GM18505 (cell line): ENCODE measurements around the gene ARPC5L.

Experiments used
- ATAC-seq: cut with Tn5 transposase; IDR thresholded peaks from one replicate; pipeline ENCODE4 v1.9.1; 2021; ENCODE audit not compliant: unreplicated experiment
- POLR2A ChIP-seq: IDR thresholded peaks from 4 replicates; pipeline ENCODE4 v1.6.1; 2011; ENCODE audit warnings: borderline replicate concordance; ENCODE audit not compliant: insufficient read depth, insufficient read length; ENCODE audit errors: extremely low read depth

Gene ARPC5L

GRCh38 chr9:124852121-124852828 lies 9.7 kb upstream of the ARPC5L start:
- ATAC-seq = no peak
- no peak for TF ChIP-seq POLR2A

DNA sequence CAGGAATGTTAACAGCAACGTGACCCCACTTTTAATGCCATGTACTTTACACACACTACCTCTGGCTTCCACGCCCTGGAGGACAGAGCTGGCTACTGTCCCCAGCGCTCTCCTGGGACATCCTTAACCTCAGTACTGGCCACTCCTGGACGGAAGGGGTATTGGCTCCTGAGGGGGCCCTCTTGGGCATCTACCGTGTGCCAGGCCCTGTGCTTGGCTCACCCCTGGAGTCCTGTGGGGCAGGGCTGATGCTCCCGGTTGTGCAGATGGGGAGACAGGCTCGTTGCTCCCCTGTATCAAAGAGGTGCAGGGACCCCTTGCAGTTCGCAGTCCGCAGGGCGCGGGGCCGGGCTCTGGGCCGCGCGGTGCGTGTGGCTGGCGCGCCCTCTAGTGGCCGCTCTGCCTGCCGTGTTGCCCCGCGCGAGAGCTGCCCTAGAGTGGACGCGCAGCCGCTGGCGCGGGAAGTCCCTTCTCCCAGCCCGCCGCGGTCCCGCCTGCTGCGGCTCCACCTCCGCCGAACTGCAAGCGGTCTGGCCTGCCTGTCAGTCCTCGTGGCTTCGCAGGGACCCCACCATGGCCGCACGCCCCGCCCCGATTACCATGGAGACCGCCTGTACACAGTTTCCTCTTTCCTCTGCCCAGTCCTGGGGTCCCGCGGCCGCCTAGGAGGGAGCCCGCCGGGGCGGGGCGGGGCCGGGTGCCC lies 8.9 kb upstream of the ARPC5L start, which contains the start of gene WDR38:
Gene WDR38, plus strand, starts transcription at position 632 of the 703 bp plus-strand sequence. CDS start 72 bp downstream, outside the sequence.
- ATAC-seq = peak; percentile 69

GRCh38 chr9:124853605-124854143 lies 8.3 kb upstream of the ARPC5L start:
- TF ChIP-seq POLR2A = no peak
- no peak for ATAC-seq

More for the DNA sequence above, 8.9 kb upstream of the ARPC5L start, which contains the start of gene WDR38:
- TF ChIP-seq POLR2A = no peak

DNA sequence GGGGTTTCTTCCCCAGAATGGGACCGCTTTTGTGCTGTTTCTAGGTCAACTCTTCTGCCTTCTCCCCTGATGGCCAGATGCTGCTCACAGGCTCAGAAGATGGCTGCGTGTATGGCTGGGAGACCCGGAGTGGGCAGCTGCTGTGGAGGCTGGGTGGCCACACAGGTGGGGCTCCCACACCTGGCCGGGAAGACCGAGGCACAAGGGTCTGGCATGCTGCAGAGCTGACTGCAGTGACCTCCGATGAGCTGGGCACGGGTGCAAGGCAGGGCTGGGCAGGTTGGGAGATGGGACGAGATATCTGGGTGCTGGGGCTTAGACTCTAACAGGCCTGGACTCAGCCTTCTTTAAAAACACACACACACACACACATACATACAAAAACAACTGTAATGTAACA lies 7.8 kb upstream of the ARPC5L start:
- no peak for TF ChIP-seq POLR2A
- no peak for ATAC-seq

- no peak for TF ChIP-seq POLR2A
Measured at GRCh38 chr9:124854822-124855221, 7.1 kb upstream of the ARPC5L start.

GRCh38 chr9:124855566-124855943 lies 6.4 kb upstream of the ARPC5L start:
- ATAC-seq = no peak
- no peak for TF ChIP-seq POLR2A

More at GRCh38 chr9:124854822-124855221, 7.1 kb upstream of the ARPC5L start:
- no peak for ATAC-seq

GRCh38 chr9:124855944-124856765 lies 5.8 kb upstream of the ARPC5L start:
- ATAC-seq = no peak
- TF ChIP-seq POLR2A = no peak

- no peak for TF ChIP-seq POLR2A
- no peak for ATAC-seq
Measured at GRCh38 chr9:124857533-124858162, 4.3 kb upstream of the ARPC5L start.

- no peak for TF ChIP-seq POLR2A
- no peak for ATAC-seq
Measured at GRCh38 chr9:124858330-124859046, 3.4 kb upstream of the ARPC5L start.

DNA sequence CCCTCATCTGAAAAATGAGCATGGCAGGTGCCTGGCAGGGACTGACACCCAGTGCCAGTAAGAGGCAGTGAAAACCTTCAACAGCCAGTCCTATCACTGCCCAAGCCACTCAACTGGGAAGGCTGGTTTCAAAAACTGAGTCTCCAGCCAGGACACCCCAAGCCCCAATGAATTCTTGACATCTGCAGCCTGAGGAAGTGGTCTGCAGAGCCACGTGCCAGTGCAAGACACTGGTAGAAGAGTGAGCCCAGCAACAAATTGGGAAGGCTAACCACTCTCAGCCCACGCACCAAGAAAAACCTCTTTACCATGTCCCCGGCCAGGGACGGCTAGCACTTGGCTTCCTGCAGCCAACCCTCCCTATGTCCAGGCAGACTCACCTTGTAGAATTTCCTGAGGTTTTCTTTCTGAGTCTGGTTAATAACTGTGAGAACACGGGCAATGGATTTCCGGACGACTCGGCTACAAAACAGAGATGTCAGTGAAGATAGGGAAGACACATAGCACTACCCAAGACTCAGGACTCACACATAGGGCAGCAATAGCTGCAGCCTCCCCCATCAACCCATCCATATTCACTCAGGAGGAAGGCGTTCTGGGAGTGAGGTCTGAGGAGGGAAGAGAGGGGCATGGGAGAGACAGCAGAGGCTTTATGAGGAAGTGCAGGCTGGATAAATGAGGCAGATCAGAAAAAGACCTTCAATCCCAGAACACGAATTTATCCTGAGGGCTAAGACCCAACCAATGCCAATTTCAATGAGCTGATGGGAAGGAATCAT lies 1.9 kb upstream of the ARPC5L start:
- no peak for ATAC-seq
- peak; percentile 0 for TF ChIP-seq POLR2A

DNA sequence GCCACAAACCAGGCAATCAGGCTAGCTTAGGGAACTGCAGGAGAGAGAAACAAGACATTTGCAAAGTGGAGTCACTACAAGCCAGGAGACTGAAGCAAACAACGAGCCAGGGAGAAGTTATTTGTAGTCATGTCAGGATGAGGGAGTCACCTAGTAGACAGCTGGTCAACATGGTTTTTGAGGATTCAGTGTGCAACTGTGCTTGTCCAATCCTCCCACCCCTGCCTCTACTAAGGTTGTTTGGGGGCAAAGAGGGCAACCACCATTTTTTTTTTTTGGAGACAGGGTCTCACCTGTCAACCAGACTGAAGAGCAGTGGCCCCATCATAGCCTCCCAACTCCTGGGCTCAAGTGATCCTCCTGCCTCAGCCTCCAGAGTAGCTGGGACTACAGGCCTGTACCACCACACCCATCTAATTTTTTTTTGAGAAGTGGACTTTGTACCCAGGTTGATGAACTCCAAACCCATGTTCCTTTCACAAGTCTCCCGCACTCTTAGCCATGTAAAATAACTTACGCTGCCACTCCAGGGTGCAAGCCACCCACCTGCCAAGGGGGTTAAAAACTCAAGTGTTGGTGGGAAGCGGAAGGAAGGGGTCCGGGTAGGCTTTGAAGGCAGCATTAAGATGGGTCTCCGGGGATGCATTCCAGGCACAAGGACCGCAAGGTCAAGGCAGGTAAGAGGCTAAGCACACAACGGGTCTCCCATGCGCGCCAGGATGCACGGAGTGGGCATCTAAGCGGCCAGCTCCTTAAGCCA lies 1.2 kb upstream of the ARPC5L start:
- ATAC-seq = no peak
- no peak for TF ChIP-seq POLR2A

DNA sequence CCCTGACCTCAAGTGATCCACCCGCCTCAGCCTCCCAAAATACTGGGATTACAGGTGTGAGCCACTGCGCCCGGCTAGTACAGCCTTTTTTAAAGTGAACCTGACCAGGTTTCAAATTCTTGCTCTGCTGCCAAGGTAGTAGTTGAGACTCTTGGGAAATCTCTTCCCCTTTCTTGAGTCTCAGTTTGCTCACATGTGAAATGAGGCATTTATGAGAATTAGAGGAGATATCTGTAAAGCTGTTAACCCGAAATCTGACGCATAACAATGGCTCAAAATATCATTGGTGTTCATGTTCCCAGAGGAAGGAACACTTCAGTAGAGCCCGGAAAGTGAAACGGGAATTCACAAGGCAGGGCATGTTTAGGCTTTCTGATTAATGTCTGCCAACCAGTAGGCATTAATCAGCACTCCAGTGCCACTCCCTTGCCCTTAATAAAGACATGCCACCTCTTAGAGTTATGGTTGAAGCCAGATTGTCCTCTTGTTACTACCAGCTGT lies 1.5 kb downstream of the ARPC5L start:
- no peak for TF ChIP-seq POLR2A
- no peak for ATAC-seq
